Neural cell (in vitro differentiated cells): ENCODE data around the gene CDKAL1. TPM values are rescaled to one million over a fixed set of nuclear protein-coding genes. Genes with fewer than 3 reads are reported as not detected.

Source experiments
- H2AFZ ChIP-seq: fragments of 200-600, 300-800 bp; sonication (generic), shearing (Covaris generic); 2 replicates; pipeline ENCODE4 v1.6.0; 2014; ENCODE audit warnings: low read depth, mild to moderate bottlenecking, antibody characterized with exemption, low read length, moderate library complexity
- H3F3A ChIP-seq: fragments of 200-600 bp; shearing (Covaris generic); 2 replicates; pipeline ENCODE4 v1.6.1; 2016; ENCODE audit warnings: mild to moderate bottlenecking, moderate library complexity, mixed read lengths, antibody characterized with exemption, low read length; ENCODE audit not compliant: insufficient read depth, poor library complexity, severe bottlenecking
- H3K27ac ChIP-seq: fragments of 200-600, 300-800 bp; sonication (generic), shearing (Covaris generic); 2 replicates; pipeline ENCODE4 v1.5.1; 2014; ENCODE audit warnings: mild to moderate bottlenecking, low read length, moderate library complexity
- H3K27me3 ChIP-seq: fragments of 300-800, 200-600 bp; sonication (generic), shearing (Covaris generic); 2 replicates; pipeline ENCODE4 v1.6.0; 2014; ENCODE audit warnings: mild to moderate bottlenecking, low read depth, low read length, moderate library complexity; ENCODE audit not compliant: insufficient read depth
- H3K36me3 ChIP-seq: fragments of 300-800, 200-600 bp; sonication (generic), shearing (Covaris generic); 2 replicates; pipeline ENCODE4 v1.5.1; 2014; ENCODE audit warnings: mild to moderate bottlenecking, antibody characterized with exemption, low read length, moderate library complexity; ENCODE audit not compliant: insufficient read depth
- H3K4me2 ChIP-seq: fragments of 300-800, 200-600 bp; sonication (generic), shearing (Covaris generic); 2 replicates; pipeline ENCODE4 v1.6.0; 2014; ENCODE audit warnings: mild to moderate bottlenecking, low read length
- H3K4me3 ChIP-seq: fragments of 300-800, 200-600 bp; sonication (generic), shearing (Covaris generic); 2 replicates; pipeline ENCODE4 v1.5.1; 2014; ENCODE audit warnings: mild to moderate bottlenecking, low read length, moderate library complexity
- H3K79me2 ChIP-seq: fragments of 200-600 bp; shearing (Covaris generic); replicated peaks from 2 replicates; pipeline ENCODE4 v1.6.0; 2014; ENCODE audit warnings: mild to moderate bottlenecking, low read length, moderate library complexity; ENCODE audit not compliant: insufficient read depth
- H3K9ac ChIP-seq: fragments of 300-800, 200-600 bp; sonication (generic), shearing (Covaris generic); 2 replicates; pipeline ENCODE4 v1.6.1; 2016; ENCODE audit warnings: mild to moderate bottlenecking, low read length, mixed read lengths
- H3K9me2 ChIP-seq: fragments of 200-600 bp; shearing (Covaris generic); 2 replicates; pipeline ENCODE4 v1.6.1; 2016; ENCODE audit warnings: mild to moderate bottlenecking, low read length, mixed read lengths; ENCODE audit not compliant: insufficient read depth
- H3K9me3 ChIP-seq: fragments of 200-600, 300-800 bp; sonication (generic), shearing (Covaris generic); 2 replicates; pipeline ENCODE4 v1.6.1; 2016; ENCODE audit warnings: mild to moderate bottlenecking, mixed run types, low read length, moderate library complexity, mixed read lengths
- H4K20me1 ChIP-seq: fragments of 200-600 bp; shearing (Covaris generic); 2 replicates; pipeline ENCODE4 v1.6.1; 2016; ENCODE audit warnings: mild to moderate bottlenecking, mixed run types; ENCODE audit not compliant: insufficient read depth
- EP300 ChIP-seq: fragments of 450-650 bp; conservative IDR thresholded peaks from 2 replicates; pipeline ENCODE4 v1.6.1; 2014; ENCODE audit warnings: antibody characterized with exemption, mild to moderate bottlenecking, moderate library complexity; ENCODE audit not compliant: poor library complexity, severe bottlenecking
- EZH2 ChIP-seq: fragments of 200-600, 300-800 bp; shearing (Covaris generic), sonication (generic); IDR thresholded peaks from 2 replicates; pipeline ENCODE4 v1.6.1; 2014; ENCODE audit warnings: antibody characterized with exemption, low read length, borderline replicate concordance, mild to moderate bottlenecking; ENCODE audit not compliant: insufficient read depth, poor library complexity, severe bottlenecking
- MXI1 ChIP-seq: fragments of 450-650 bp; conservative IDR thresholded peaks from 2 replicates; pipeline ENCODE4 v1.6.1; 2014; ENCODE audit warnings: antibody characterized with exemption, mild to moderate bottlenecking; ENCODE audit not compliant: poor library complexity, severe bottlenecking
- POLR2AphosphoS5 ChIP-seq: IDR thresholded peaks from 2 replicates; pipeline ENCODE4 v1.6.1; 2012
- RAD21 ChIP-seq: fragments of 450-650 bp; conservative IDR thresholded peaks from 2 replicates; pipeline ENCODE4 v1.6.1; 2014; ENCODE audit warnings: antibody characterized with exemption, mild to moderate bottlenecking, moderate library complexity
- REST ChIP-seq: IDR thresholded peaks from 2 replicates; pipeline ENCODE4 v1.6.1; 2012; ENCODE audit warnings: borderline replicate concordance
- SMC3 ChIP-seq: fragments of 450-650 bp; conservative IDR thresholded peaks from 2 replicates; pipeline ENCODE4 v1.6.1; 2014; ENCODE audit warnings: antibody characterized with exemption, mild to moderate bottlenecking, moderate library complexity; ENCODE audit not compliant: poor library complexity
- TAF1 ChIP-seq: IDR thresholded peaks from 2 replicates; pipeline ENCODE4 v1.6.1; 2012; ENCODE audit warnings: low read depth
- polyA plus RNA-seq: library from polyadenylated mRNA; depleted of rRNA; stranded (reverse); fragments of >200 nt; gene quantifications from 2 replicates; pipeline ENCODE4 v1.2.3, GENCODE V29; 2014
- TF ChIP-seq, protein P1 (sequence below): fragments of 450-650 bp; IDR thresholded peaks from 2 replicates; pipeline ENCODE4 v1.5.1; 2014; ENCODE audit warnings: antibody characterized with exemption, mild to moderate bottlenecking, moderate library complexity; ENCODE audit not compliant: poor library complexity, severe bottlenecking

The CDKAL1 gene
- polyA plus RNA-seq, 1 donor from 2014 or later, result 10.7 TPM

DNA sequence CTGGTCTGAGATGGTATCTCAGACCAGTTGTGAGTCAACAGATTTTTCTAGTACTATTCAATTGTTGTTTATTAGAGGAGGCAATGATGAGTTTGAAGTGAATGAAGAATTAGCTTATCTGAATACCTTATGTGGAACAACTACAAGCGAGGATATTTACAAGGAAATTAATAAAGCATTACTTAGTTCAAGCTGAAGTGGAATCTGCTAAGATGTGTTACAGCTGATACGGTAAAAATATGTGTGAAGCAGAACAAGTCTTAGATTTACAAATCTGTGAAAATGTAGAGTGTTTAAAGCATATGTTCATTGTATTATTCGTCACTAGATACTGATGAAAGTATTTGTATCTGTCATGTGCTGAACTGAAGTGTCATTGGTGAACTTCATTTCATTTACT lies 272.4 kb downstream of the CDKAL1 start:
- TF ChIP-seq EZH2 (no peak), RAD21 (no peak), REST (no peak), SMC3 (no peak), EP300 (no peak), POLR2AphosphoS5 (no peak)
- TF ChIP-seq, protein P1, sequence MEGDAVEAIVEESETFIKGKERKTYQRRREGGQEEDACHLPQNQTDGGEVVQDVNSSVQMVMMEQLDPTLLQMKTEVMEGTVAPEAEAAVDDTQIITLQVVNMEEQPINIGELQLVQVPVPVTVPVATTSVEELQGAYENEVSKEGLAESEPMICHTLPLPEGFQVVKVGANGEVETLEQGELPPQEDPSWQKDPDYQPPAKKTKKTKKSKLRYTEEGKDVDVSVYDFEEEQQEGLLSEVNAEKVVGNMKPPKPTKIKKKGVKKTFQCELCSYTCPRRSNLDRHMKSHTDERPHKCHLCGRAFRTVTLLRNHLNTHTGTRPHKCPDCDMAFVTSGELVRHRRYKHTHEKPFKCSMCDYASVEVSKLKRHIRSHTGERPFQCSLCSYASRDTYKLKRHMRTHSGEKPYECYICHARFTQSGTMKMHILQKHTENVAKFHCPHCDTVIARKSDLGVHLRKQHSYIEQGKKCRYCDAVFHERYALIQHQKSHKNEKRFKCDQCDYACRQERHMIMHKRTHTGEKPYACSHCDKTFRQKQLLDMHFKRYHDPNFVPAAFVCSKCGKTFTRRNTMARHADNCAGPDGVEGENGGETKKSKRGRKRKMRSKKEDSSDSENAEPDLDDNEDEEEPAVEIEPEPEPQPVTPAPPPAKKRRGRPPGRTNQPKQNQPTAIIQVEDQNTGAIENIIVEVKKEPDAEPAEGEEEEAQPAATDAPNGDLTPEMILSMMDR, result no peak
- Histone ChIP-seq H3K9ac (no peak overlapping the region), H2AFZ (no peak overlapping the region), H3K4me2 (no peak overlapping the region), H3K9me3 (no peaks in the 10 kb centered on the region), H4K20me1 (no peaks in the 10 kb centered on the region), H3K27me3 (no peaks in the 10 kb centered on the region), H3K27ac (no peak overlapping the region), H3K79me2 (no peaks in the 10 kb centered on the region), H3K36me3 (no peaks in the 10 kb centered on the region), H3K9me2 (no peaks in the 10 kb centered on the region), H3K4me3 (no peak overlapping the region), H3F3A (no peaks in the 10 kb centered on the region)

DNA sequence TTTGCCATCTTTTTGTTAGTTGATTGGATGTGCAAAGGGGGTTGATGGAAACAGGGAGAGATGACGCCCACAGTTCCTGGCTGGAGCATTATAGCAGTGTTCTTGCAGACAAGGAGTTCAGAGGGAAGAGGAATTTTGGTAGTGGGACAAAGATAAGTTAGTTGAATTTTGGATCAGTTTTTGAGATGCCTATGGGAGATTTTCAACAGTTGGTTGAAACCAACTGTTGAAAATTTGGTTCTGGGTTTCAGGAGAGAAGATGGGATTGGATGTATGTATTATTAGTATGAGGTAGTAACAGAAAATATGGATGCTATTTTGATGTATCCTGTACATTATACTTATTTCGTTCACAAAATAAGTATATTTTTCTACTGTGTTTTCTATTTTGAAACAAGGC lies 274.2 kb downstream of the CDKAL1 start:
- Histone ChIP-seq H3K9me3 (no peaks in the 10 kb centered on the region), H3K36me3 (no peaks in the 10 kb centered on the region), H3K4me2 (no peak overlapping the region), H3K79me2 (no peaks in the 10 kb centered on the region), H4K20me1 (no peaks in the 10 kb centered on the region), H3K4me3 (no peak overlapping the region), H3K9me2 (no peaks in the 10 kb centered on the region), H3K27me3 (no peaks in the 10 kb centered on the region), H3K27ac (no peak overlapping the region), H2AFZ (no peak overlapping the region), H3K9ac (no peak overlapping the region), H3F3A (no peaks in the 10 kb centered on the region)
- TF ChIP-seq EP300 (no peak), MXI1 (no peak), TAF1 (no peak), REST (no peak), EZH2 (no peak), POLR2AphosphoS5 (no peak), RAD21 (no peak), SMC3 (no peak)
- TF ChIP-seq, protein P1, result no peak
